Measurements from ENCODE around the gene TPRG1.

DNA sequence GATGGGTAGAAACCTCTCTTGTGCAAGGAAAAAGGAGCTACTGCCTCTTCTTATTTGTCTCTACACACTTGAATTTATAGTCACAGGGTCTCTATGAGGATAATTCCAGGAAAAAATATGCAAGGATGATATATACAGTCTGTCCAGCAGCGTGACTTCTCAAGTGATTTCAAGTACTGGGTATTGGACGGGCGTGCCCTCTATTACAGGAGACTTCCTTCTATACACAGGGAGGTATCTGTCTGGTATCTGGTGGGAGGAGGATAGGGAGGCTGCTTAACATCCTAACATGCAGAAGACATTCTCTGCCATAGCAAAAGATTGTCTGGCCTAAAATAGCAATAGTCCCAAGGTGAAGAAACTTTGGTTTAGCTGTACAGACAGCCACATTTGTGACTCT, 146.1 kb downstream of the TPRG1 start:
- TF ChIP-seq, protein P1, sequence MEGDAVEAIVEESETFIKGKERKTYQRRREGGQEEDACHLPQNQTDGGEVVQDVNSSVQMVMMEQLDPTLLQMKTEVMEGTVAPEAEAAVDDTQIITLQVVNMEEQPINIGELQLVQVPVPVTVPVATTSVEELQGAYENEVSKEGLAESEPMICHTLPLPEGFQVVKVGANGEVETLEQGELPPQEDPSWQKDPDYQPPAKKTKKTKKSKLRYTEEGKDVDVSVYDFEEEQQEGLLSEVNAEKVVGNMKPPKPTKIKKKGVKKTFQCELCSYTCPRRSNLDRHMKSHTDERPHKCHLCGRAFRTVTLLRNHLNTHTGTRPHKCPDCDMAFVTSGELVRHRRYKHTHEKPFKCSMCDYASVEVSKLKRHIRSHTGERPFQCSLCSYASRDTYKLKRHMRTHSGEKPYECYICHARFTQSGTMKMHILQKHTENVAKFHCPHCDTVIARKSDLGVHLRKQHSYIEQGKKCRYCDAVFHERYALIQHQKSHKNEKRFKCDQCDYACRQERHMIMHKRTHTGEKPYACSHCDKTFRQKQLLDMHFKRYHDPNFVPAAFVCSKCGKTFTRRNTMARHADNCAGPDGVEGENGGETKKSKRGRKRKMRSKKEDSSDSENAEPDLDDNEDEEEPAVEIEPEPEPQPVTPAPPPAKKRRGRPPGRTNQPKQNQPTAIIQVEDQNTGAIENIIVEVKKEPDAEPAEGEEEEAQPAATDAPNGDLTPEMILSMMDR (IDR thresholded peaks at IDR 0.05), result no peak
- TF ChIP-seq POLR2AphosphoS5 (IDR thresholded peaks at IDR 0.05) (no peak), POLR2A (IDR thresholded peaks at IDR 0.05; ENCODE audit: low read depth) (no peak)
